ENCODE data around the gene GNPNAT1.

Gene GNPNAT1

GRCh38 chr14:52781629-52782028, 9.8 kb downstream of the GNPNAT1 start:
- TF ChIP-seq USF1 (IDR thresholded peaks at IDR 0.05) (no peak), RAD21 (IDR thresholded peaks at IDR 0.05; ENCODE audit: low read depth) (no peak), NFIC (IDR thresholded peaks at IDR 0.05) (no peak), TAF1 (IDR thresholded peaks at IDR 0.05; ENCODE audit: low read depth) (no peak), TEAD4 (IDR thresholded peaks at IDR 0.05) (no peak), FOXM1 (IDR thresholded peaks at IDR 0.05; ENCODE audit: borderline replicate concordance, low read depth) (no peak), MAX (IDR thresholded peaks at IDR 0.05) (no peak), CREB1 (IDR thresholded peaks at IDR 0.05; ENCODE audit: low read depth) (no peak), EGR1 (IDR thresholded peaks at IDR 0.05) (no peak), CEBPB (IDR thresholded peaks at IDR 0.05) (no peak)

- TF ChIP-seq NFIC (IDR thresholded peaks at IDR 0.05) (no peak), REST (IDR thresholded peaks at IDR 0.05; ENCODE audit: low read depth) (no peak), USF1 (IDR thresholded peaks at IDR 0.05) (no peak), TEAD4 (IDR thresholded peaks at IDR 0.05) (no peak), TCF12 (IDR thresholded peaks at IDR 0.05; ENCODE audit: low read depth) (no peak), FOXM1 (IDR thresholded peaks at IDR 0.05; ENCODE audit: borderline replicate concordance, low read depth) (no peak), ZBTB7A (IDR thresholded peaks at IDR 0.05; ENCODE audit: low read depth) (no peak), RAD21 (IDR thresholded peaks at IDR 0.05; ENCODE audit: low read depth) (no peak), TAF1 (IDR thresholded peaks at IDR 0.05; ENCODE audit: low read depth) (no peak), EP300 (IDR thresholded peaks at IDR 0.05; ENCODE audit: borderline replicate concordance) (no peak), YY1 (IDR thresholded peaks at IDR 0.05; ENCODE audit: low read depth) (no peak), EGR1 (IDR thresholded peaks at IDR 0.05) (no peak), CEBPB (IDR thresholded peaks at IDR 0.05) (no peak), MAX (IDR thresholded peaks at IDR 0.05) (no peak), CREB1 (IDR thresholded peaks at IDR 0.05; ENCODE audit: low read depth) (no peak)
Observed at GRCh38 chr14:52780893-52781292, 10.5 kb downstream of the GNPNAT1 start.

GRCh38 chr14:52778702-52779101, 12.7 kb downstream of the GNPNAT1 start:
- TF ChIP-seq MAX (IDR thresholded peaks at IDR 0.05) = no peak
- no peak for TF ChIP-seq NFIC (IDR thresholded peaks at IDR 0.05)
- no peak for TF ChIP-seq EP300 (IDR thresholded peaks at IDR 0.05; ENCODE audit: borderline replicate concordance)
- TF ChIP-seq YY1 (IDR thresholded peaks at IDR 0.05; ENCODE audit: low read depth) = no peak

- TF ChIP-seq TAF1 (IDR thresholded peaks at IDR 0.05; ENCODE audit: low read depth) (no peak), NFIC (IDR thresholded peaks at IDR 0.05) (no peak), TEAD4 (IDR thresholded peaks at IDR 0.05) (no peak), REST (IDR thresholded peaks at IDR 0.05; ENCODE audit: low read depth) (no peak), ZBTB7A (IDR thresholded peaks at IDR 0.05; ENCODE audit: low read depth) (no peak), TCF12 (IDR thresholded peaks at IDR 0.05; ENCODE audit: low read depth) (no peak), MAX (IDR thresholded peaks at IDR 0.05) (no peak), CEBPB (IDR thresholded peaks at IDR 0.05) (no peak), CREB1 (IDR thresholded peaks at IDR 0.05; ENCODE audit: low read depth) (no peak), USF1 (IDR thresholded peaks at IDR 0.05) (no peak), YY1 (IDR thresholded peaks at IDR 0.05; ENCODE audit: low read depth) (no peak)
Observed at GRCh38 chr14:52776816-52777215, 14.6 kb downstream of the GNPNAT1 start.

GRCh38 chr14:52769887-52770286, 21.5 kb downstream of the GNPNAT1 start:
- TF ChIP-seq REST (IDR thresholded peaks at IDR 0.05; ENCODE audit: low read depth) = no peak
- no peak for TF ChIP-seq MAX (IDR thresholded peaks at IDR 0.05)
- TF ChIP-seq EP300 (IDR thresholded peaks at IDR 0.05; ENCODE audit: borderline replicate concordance) = no peak
- TF ChIP-seq CEBPB (IDR thresholded peaks at IDR 0.05) = no peak
- TF ChIP-seq TAF1 (IDR thresholded peaks at IDR 0.05; ENCODE audit: low read depth) = no peak
